ENCODE results near the gene CTH.

DNA sequence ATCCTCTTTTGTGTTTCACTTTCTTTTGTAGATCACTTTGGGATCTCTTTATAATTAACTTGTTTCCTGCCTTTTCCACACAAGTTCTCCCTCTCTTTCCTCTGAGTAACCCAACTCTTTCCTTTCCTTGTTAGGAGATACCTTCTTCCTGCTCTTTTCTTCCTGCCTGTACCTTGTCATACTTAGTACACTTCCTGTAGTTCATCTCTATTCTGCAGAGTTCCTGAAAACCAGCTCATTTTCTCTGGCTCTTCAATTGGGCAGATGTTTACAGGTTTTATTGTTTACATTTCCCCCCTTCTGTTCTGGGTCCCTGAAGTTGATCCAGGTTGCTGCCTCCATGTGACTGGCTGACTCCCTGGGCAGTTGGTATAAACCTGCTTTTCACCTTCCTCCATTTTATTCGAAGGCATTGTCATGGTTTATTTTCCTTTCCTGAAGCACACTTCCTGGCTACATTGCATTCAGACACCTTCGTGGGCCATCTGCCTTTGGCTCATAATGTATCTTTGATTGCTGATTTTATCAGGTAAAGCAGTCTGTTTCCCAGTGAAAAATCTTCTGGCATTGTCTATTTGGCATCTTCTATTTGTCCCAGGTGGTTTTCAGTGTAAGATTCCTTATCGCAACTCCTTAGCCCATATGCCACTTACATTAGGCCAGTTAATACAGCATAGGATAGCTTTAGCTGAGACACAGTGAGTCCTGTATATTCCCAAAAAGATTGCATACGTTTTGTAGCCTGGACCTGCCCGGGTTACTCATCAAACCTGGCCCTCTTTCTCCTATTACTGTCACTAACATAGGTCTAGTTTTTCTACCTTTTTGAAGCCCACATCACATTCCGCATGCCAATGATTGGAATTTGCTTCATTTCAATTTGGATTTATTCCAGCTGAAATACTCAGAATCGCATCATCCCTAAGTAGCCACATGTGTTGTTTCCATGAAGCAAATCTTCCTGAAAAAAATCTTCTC, 15.4 kb downstream of the CTH start:
- no peak for TF ChIP-seq EZH2phosphoT487 (IDR thresholded peaks at IDR 0.05; ENCODE audit: low read length)
- TF ChIP-seq, protein P1, sequence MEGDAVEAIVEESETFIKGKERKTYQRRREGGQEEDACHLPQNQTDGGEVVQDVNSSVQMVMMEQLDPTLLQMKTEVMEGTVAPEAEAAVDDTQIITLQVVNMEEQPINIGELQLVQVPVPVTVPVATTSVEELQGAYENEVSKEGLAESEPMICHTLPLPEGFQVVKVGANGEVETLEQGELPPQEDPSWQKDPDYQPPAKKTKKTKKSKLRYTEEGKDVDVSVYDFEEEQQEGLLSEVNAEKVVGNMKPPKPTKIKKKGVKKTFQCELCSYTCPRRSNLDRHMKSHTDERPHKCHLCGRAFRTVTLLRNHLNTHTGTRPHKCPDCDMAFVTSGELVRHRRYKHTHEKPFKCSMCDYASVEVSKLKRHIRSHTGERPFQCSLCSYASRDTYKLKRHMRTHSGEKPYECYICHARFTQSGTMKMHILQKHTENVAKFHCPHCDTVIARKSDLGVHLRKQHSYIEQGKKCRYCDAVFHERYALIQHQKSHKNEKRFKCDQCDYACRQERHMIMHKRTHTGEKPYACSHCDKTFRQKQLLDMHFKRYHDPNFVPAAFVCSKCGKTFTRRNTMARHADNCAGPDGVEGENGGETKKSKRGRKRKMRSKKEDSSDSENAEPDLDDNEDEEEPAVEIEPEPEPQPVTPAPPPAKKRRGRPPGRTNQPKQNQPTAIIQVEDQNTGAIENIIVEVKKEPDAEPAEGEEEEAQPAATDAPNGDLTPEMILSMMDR (IDR thresholded peaks at IDR 0.05; ENCODE audit: low read length) = no peak
- TF ChIP-seq EZH2 (optimal IDR thresholded peaks at IDR 0.05; ENCODE audit: low read depth, low read length) = no peak

All from MM.1S (cell line).